Measurements from ENCODE around the gene MDC1. TPM values are rescaled to one million over a fixed set of nuclear protein-coding genes. Genes with fewer than 3 reads are reported as not detected.

The MDC1 gene
- total and polyA plus RNA-seq, 2 of the 13 experiments (the other 11 are each of a cell fraction or from before 2014, with no cell fraction given), result 8.4 to 14.0 TPM

- TF ChIP-seq, protein P1, sequence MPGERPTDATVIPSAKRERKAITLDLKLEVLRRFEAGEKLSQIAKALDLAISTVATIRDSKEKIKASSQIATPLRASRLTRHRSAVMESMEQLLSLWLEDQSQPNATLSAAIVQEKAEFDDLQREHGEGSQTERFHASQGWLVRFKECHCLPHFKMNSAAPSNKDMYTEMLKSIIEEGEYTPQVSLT (CRISPR knock-in tag; IDR thresholded peaks at IDR 0.05; ENCODE audit: borderline replicate concordance, low read depth), result no peak
- TF ChIP-seq EED (CRISPR knock-in tag; IDR thresholded peaks at IDR 0.05) (no peak), RFXANK (CRISPR knock-in tag; IDR thresholded peaks at IDR 0.05) (no peak), MTF1 (CRISPR knock-in tag; IDR thresholded peaks at IDR 0.05) (no peak), CTCF (CRISPR knock-in tag; IDR thresholded peaks at IDR 0.05) (peak; percentile 69), MTA3 (CRISPR knock-in tag; IDR thresholded peaks at IDR 0.05) (no peak), ZBTB33 (CRISPR knock-in tag; IDR thresholded peaks at IDR 0.05) (peak; percentile 98), ZNF121 (CRISPR knock-in tag; IDR thresholded peaks at IDR 0.05) (no peak)
- TF ChIP-seq, protein P2, sequence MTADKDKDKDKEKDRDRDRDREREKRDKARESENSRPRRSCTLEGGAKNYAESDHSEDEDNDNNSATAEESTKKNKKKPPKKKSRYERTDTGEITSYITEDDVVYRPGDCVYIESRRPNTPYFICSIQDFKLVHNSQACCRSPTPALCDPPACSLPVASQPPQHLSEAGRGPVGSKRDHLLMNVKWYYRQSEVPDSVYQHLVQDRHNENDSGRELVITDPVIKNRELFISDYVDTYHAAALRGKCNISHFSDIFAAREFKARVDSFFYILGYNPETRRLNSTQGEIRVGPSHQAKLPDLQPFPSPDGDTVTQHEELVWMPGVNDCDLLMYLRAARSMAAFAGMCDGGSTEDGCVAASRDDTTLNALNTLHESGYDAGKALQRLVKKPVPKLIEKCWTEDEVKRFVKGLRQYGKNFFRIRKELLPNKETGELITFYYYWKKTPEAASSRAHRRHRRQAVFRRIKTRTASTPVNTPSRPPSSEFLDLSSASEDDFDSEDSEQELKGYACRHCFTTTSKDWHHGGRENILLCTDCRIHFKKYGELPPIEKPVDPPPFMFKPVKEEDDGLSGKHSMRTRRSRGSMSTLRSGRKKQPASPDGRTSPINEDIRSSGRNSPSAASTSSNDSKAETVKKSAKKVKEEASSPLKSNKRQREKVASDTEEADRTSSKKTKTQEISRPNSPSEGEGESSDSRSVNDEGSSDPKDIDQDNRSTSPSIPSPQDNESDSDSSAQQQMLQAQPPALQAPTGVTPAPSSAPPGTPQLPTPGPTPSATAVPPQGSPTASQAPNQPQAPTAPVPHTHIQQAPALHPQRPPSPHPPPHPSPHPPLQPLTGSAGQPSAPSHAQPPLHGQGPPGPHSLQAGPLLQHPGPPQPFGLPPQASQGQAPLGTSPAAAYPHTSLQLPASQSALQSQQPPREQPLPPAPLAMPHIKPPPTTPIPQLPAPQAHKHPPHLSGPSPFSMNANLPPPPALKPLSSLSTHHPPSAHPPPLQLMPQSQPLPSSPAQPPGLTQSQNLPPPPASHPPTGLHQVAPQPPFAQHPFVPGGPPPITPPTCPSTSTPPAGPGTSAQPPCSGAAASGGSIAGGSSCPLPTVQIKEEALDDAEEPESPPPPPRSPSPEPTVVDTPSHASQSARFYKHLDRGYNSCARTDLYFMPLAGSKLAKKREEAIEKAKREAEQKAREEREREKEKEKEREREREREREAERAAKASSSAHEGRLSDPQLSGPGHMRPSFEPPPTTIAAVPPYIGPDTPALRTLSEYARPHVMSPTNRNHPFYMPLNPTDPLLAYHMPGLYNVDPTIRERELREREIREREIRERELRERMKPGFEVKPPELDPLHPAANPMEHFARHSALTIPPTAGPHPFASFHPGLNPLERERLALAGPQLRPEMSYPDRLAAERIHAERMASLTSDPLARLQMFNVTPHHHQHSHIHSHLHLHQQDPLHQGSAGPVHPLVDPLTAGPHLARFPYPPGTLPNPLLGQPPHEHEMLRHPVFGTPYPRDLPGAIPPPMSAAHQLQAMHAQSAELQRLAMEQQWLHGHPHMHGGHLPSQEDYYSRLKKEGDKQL (CRISPR knock-in tag; IDR thresholded peaks at IDR 0.05; ENCODE audit: low read depth), result no peak
- TF ChIP-seq, protein P3, sequence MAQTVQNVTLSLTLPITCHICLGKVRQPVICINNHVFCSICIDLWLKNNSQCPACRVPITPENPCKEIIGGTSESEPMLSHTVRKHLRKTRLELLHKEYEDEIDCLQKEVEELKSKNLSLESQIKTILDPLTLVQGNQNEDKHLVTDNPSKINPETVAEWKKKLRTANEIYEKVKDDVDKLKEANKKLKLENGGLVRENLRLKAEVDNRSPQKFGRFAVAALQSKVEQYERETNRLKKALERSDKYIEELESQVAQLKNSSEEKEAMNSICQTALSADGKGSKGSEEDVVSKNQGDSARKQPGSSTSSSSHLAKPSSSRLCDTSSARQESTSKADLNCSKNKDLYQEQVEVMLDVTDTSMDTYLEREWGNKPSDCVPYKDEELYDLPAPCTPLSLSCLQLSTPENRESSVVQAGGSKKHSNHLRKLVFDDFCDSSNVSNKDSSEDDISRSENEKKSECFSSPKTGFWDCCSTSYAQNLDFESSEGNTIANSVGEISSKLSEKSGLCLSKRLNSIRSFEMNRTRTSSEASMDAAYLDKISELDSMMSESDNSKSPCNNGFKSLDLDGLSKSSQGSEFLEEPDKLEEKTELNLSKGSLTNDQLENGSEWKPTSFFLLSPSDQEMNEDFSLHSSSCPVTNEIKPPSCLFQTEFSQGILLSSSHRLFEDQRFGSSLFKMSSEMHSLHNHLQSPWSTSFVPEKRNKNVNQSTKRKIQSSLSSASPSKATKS (CRISPR knock-in tag; IDR thresholded peaks at IDR 0.05), result no peak
- TF ChIP-seq, protein P4, sequence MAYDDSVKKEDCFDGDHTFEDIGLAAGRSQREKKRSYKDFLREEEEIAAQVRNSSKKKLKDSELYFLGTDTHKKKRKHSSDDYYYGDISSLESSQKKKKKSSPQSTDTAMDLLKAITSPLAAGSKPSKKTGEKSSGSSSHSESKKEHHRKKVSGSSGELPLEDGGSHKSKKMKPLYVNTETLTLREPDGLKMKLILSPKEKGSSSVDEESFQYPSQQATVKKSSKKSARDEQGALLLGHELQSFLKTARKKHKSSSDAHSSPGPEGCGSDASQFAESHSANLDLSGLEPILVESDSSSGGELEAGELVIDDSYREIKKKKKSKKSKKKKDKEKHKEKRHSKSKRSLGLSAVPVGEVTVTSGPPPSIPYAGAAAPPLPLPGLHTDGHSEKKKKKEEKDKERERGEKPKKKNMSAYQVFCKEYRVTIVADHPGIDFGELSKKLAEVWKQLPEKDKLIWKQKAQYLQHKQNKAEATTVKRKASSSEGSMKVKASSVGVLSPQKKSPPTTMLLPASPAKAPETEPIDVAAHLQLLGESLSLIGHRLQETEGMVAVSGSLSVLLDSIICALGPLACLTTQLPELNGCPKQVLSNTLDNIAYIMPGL (CRISPR knock-in tag; IDR thresholded peaks at IDR 0.05; ENCODE audit: borderline replicate concordance in 1 of 2, low read depth in 1 of 2), result peak in 1 of 2 experiments; percentile 41; a peak in 1 of 4 replicates
These were observed 46.1 kb downstream of the MDC1 start (continued) for GRCh38 chr6:30670760-30671527.

Data from HepG2 (cell line).